ENCODE results near the gene TMEM120B. TPM values are rescaled to one million over a fixed set of nuclear protein-coding genes. Genes with fewer than 3 reads are reported as not detected.

TMEM120B gene
- total RNA-seq, 1 experiment from 2014 or later = 18.5 TPM

GRCh38 chr12:121787063-121788025 is 74.8 kb downstream of the TMEM120B start:
- no peak overlapping the region for H3K4me3 ChIP-seq (ENCODE audit: low read length)
- peaks cover 4% of the 10 kb centered on the region for H3F3A ChIP-seq (ENCODE audit: low read length, unreplicated experiment)
- H4K20me1 ChIP-seq (ENCODE audit: low read length) = 0 out of 2 replicates have a peak, but pooled peaks cover 6% of the 10 kb centered on the region
- DNase-seq (peak; percentile 57), ATAC-seq (no peak)
- no peaks in the 10 kb centered on the region for H3K9me2 ChIP-seq (replicated peaks; ENCODE audit: low read length)
- H3K9me3 ChIP-seq (ENCODE audit: low read length) = no peaks in the 10 kb centered on the region
- peak overlapping the region; percentile 37; the same call in 1 of the 2 replicates for H3K9ac ChIP-seq (ENCODE audit: low read length)
- no peak overlapping the region for H2AFZ ChIP-seq (ENCODE audit: low read length)
- no peak overlapping the region for H3K4me2 ChIP-seq (ENCODE audit: low read length)
- H3K27ac ChIP-seq (ENCODE audit: low read length) = peak overlapping the region; percentile 96
- POLR2A ChIA-PET (ENCODE audit: unreplicated experiment) = interaction anchor here (0.6 kb wide), 1 partner anchor 13 kb away, joined by 4 read pairs; no protein-coding TSS in a partner anchor
- TF ChIP-seq EZH2phosphoT487 (IDR thresholded peaks at IDR 0.05; ENCODE audit: borderline replicate concordance, low read length) = no peak
- TF ChIP-seq EZH2 (IDR thresholded peaks at IDR 0.05; ENCODE audit: low read length, unreplicated experiment) = no peak
- no peak for TF ChIP-seq CTCF (conservative IDR thresholded peaks at IDR 0.05; ENCODE audit: low read depth, low read length)
- H3K27me3 ChIP-seq (ENCODE audit: low read length) = no peaks in the 10 kb centered on the region
- no TSS peak for BruUV-seq (replicated peaks)
- peaks cover 17% of the 10 kb centered on the region; the same call in 1 of the 2 replicates for H3K36me3 ChIP-seq (ENCODE audit: low read depth, low read length)
- peaks cover 83% of the 10 kb centered on the region for H3K79me2 ChIP-seq (ENCODE audit: low read length)
- peaks cover 89% of the 10 kb centered on the region for H3K4me1 ChIP-seq (ENCODE audit: insufficient read depth, low read length)
- intact Hi-C loops (cut with micrococcal nuclease) = no loop called here
- CTCF ChIA-PET = no interaction called here

- no peak overlapping the region; the same call in 1 of the 2 replicates for H3K4me3 ChIP-seq (ENCODE audit: low read length)
- peak overlapping the region; percentile 96 for H3K27ac ChIP-seq (ENCODE audit: low read length)
- H3K9me3 ChIP-seq (ENCODE audit: low read length) = no peaks in the 10 kb centered on the region
- H3K79me2 ChIP-seq (ENCODE audit: low read length) = peaks cover 83% of the 10 kb centered on the region
- no peaks in the 10 kb centered on the region for H3K9me2 ChIP-seq (replicated peaks; ENCODE audit: low read length)
- H2AFZ ChIP-seq (ENCODE audit: low read length) = no peak overlapping the region
- H3K4me1 ChIP-seq (ENCODE audit: insufficient read depth, low read length) = peaks cover 83% of the 10 kb centered on the region
- no peak for TF ChIP-seq EZH2 (IDR thresholded peaks at IDR 0.05; ENCODE audit: low read length, unreplicated experiment)
- no peak for TF ChIP-seq CTCF (conservative IDR thresholded peaks at IDR 0.05; ENCODE audit: low read depth, low read length)
- no peak for TF ChIP-seq EZH2phosphoT487 (IDR thresholded peaks at IDR 0.05; ENCODE audit: borderline replicate concordance, low read length)
- peak; percentile 58 for DNase-seq
- BruUV-seq (replicated peaks) = no TSS peak
- H3K4me2 ChIP-seq (ENCODE audit: low read length) = peak overlapping the region; percentile 93
- intact Hi-C loops (cut with micrococcal nuclease) = no loop called here
- peak overlapping the region; percentile 94; the same call in 1 of the 2 replicates for H3K9ac ChIP-seq (ENCODE audit: low read length)
- ChIA-PET CTCF (no interaction called here), POLR2A (ENCODE audit: unreplicated experiment) (interaction anchor here (0.6 kb wide), 1 partner anchor 12 kb away, joined by 4 read pairs; no protein-coding TSS in a partner anchor)
- H3F3A ChIP-seq (ENCODE audit: low read length, unreplicated experiment) = peaks cover 4% of the 10 kb centered on the region
- no peak for ATAC-seq
- peaks cover 14% of the 10 kb centered on the region; the same call in 1 of the 2 replicates for H3K36me3 ChIP-seq (ENCODE audit: low read depth, low read length)
- no peaks in the 10 kb centered on the region for H3K27me3 ChIP-seq (ENCODE audit: low read length)
- 0 out of 2 replicates have a peak, but pooled peaks cover 3% of the 10 kb centered on the region for H4K20me1 ChIP-seq (ENCODE audit: low read length)
Measured at GRCh38 chr12:121788176-121788818, 75.7 kb downstream of the TMEM120B start.
